ENCODE data around the gene RPTOR.

DNA sequence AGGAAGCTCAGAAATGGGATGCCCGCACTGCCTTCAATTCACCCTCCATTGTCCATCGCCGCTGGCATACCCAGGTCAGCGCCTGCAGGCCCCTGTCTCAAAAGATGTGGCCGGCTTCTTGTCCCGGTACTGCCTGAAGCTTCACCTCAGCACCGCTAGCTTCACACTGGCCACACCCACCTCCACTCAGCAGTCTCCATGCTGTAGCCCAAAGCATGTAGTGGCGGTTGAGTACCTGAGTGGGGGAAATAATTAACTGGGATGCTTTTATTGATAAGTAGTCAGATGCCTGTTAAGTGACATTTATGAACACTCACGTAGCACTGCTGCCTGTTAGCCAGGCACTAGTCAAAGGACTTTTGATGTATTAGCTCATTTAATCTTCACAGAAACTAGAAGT lies 143.2 kb downstream of the RPTOR start:
- TF ChIP-seq, protein P1, sequence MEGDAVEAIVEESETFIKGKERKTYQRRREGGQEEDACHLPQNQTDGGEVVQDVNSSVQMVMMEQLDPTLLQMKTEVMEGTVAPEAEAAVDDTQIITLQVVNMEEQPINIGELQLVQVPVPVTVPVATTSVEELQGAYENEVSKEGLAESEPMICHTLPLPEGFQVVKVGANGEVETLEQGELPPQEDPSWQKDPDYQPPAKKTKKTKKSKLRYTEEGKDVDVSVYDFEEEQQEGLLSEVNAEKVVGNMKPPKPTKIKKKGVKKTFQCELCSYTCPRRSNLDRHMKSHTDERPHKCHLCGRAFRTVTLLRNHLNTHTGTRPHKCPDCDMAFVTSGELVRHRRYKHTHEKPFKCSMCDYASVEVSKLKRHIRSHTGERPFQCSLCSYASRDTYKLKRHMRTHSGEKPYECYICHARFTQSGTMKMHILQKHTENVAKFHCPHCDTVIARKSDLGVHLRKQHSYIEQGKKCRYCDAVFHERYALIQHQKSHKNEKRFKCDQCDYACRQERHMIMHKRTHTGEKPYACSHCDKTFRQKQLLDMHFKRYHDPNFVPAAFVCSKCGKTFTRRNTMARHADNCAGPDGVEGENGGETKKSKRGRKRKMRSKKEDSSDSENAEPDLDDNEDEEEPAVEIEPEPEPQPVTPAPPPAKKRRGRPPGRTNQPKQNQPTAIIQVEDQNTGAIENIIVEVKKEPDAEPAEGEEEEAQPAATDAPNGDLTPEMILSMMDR (optimal IDR thresholded peaks at IDR 0.05 in 1 of 3, IDR thresholded peaks at IDR 0.05 in 1 of 3, conservative IDR thresholded peaks at IDR 0.05 in 1 of 3; ENCODE audit: extremely low read depth in 1 of 3, insufficient read depth in 2 of 3, low read length in 3 of 3) = no peak
- TF ChIP-seq EZH2 (IDR thresholded peaks at IDR 0.05; ENCODE audit: low read length) = no peak

All from keratinocyte (primary cell).